Activated T-cell treated with anti-CD3 and anti-CD28 coated beads for 4 hours (primary cell): ENCODE data around the gene ATP12A.

Experiments
- DNase-seq: peaks from one replicate; pipeline ENCODE4 v3.0.0-alpha.2; 2020

Gene ATP12A

GRCh38 chr13:24663586-24663985 lies 16.6 kb upstream of the ATP12A start:
- DNase-seq = no peak

GRCh38 chr13:24664726-24665409 lies 15.3 kb upstream of the ATP12A start:
- DNase-seq = no peak

GRCh38 chr13:24668511-24668910 lies 11.7 kb upstream of the ATP12A start:
- DNase-seq = no peak

GRCh38 chr13:24668955-24669582 lies 11.1 kb upstream of the ATP12A start:
- DNase-seq = no peak

GRCh38 chr13:24670174-24670573 lies 10.0 kb upstream of the ATP12A start:
- DNase-seq = no peak

GRCh38 chr13:24670961-24671381 lies 9.2 kb upstream of the ATP12A start:
- DNase-seq = no peak

GRCh38 chr13:24671386-24672113 lies 8.7 kb upstream of the ATP12A start:
- no peak for DNase-seq

- no peak for DNase-seq
These were observed 7.8 kb upstream of the ATP12A start for GRCh38 chr13:24672141-24673132.

- no peak for DNase-seq
These were observed 4.2 kb upstream of the ATP12A start for GRCh38 chr13:24675806-24676570.

GRCh38 chr13:24678151-24678550 lies 2.1 kb upstream of the ATP12A start:
- no peak for DNase-seq

- DNase-seq = no peak
These were observed 522 bp upstream of the ATP12A start for GRCh38 chr13:24679686-24680085.

- DNase-seq = no peak
These were observed 855 bp downstream of the ATP12A start for GRCh38 chr13:24680921-24681604.

GRCh38 chr13:24681930-24682329 lies 1.7 kb downstream of the ATP12A start:
- DNase-seq = no peak

- no peak for DNase-seq
These were observed 2.1 kb downstream of the ATP12A start for GRCh38 chr13:24682353-24682752.

- DNase-seq = no peak
These were observed 3.1 kb downstream of the ATP12A start for GRCh38 chr13:24683351-24683750.

- DNase-seq = peak; percentile 42
These were observed 3.8 kb downstream of the ATP12A start for GRCh38 chr13:24683838-24684599.

GRCh38 chr13:24684600-24684998 lies 4.4 kb downstream of the ATP12A start:
- DNase-seq = peak; percentile 11

GRCh38 chr13:24685314-24685713 lies 5.1 kb downstream of the ATP12A start:
- DNase-seq = no peak

- no peak for DNase-seq
These were observed 7.4 kb downstream of the ATP12A start for GRCh38 chr13:24687611-24688010.

GRCh38 chr13:24688111-24688510 lies 7.9 kb downstream of the ATP12A start:
- DNase-seq = no peak

GRCh38 chr13:24688950-24689349 lies 8.7 kb downstream of the ATP12A start:
- no peak for DNase-seq
